Astrocyte of the cerebellum (primary cell): ENCODE results near the gene USP32.
"Not testable (repeated sequence)": the region's sequence is repeated elsewhere in the genome, so short reads cannot be mapped to it uniquely, and the experiment has no call there.

Source experiments
- DNase-seq: peaks from one replicate; pipeline ENCODE4 v3.0.0-alpha.2; 2011; ENCODE audit warnings: low read depth
- H3K4me3 ChIP-seq: 2 replicates; pipeline ENCODE4 v1.5.1; 2011; ENCODE audit warnings: mild to moderate bottlenecking, low read depth, low read length, moderate library complexity
- CTCF ChIP-seq: IDR thresholded peaks from 2 replicates; pipeline ENCODE4 v1.5.1; 2012; ENCODE audit warnings: low read length, low read depth, moderate library complexity, mild to moderate bottlenecking; ENCODE audit errors: missing control alignments
- in situ Hi-C: cut with HindIII; loops from 2 replicates; pipeline ENCODE4 v1.10.0; 2017; ENCODE audit warnings: low sequenced_read_pairs

Gene USP32

GRCh38 chr17:60351012-60351695 is 40.8 kb downstream of the USP32 start:
- TF ChIP-seq CTCF = no peak
- in situ Hi-C loops = no loop called here
- no peak for DNase-seq
- no peak overlapping the region for H3K4me3 ChIP-seq

- in situ Hi-C loops = no loop called here
- no peak for TF ChIP-seq CTCF
- DNase-seq = no peak
- no peak overlapping the region for H3K4me3 ChIP-seq
These were observed 43.3 kb downstream of the USP32 start for GRCh38 chr17:60348616-60349015.

- in situ Hi-C loops = no loop called here
- DNase-seq = no peak
- H3K4me3 ChIP-seq = no peak overlapping the region
- TF ChIP-seq CTCF = no peak
These were observed 46.7 kb downstream of the USP32 start for GRCh38 chr17:60345233-60345632.

GRCh38 chr17:60342492-60342891 is 49.4 kb downstream of the USP32 start:
- H3K4me3 ChIP-seq, in situ Hi-C loops: not testable (repeated sequence)

GRCh38 chr17:60335289-60335688 is 56.6 kb downstream of the USP32 start:
- no peak for TF ChIP-seq CTCF
- in situ Hi-C loops = no loop called here
- DNase-seq = no peak
- H3K4me3 ChIP-seq = no peak overlapping the region

More at GRCh38 chr17:60342492-60342891, 49.4 kb downstream of the USP32 start:
- not testable (repeated sequence) for DNase-seq

GRCh38 chr17:60333628-60334031 is 58.3 kb downstream of the USP32 start:
- no peak for DNase-seq
- in situ Hi-C loops = no loop called here
- no peak for TF ChIP-seq CTCF
- no peak overlapping the region for H3K4me3 ChIP-seq

GRCh38 chr17:60333072-60333471 is 58.9 kb downstream of the USP32 start:
- DNase-seq, H3K4me3 ChIP-seq, in situ Hi-C loops: not testable (repeated sequence)

- in situ Hi-C loops = no loop called here
These were observed 59.4 kb downstream of the USP32 start for GRCh38 chr17:60332574-60332973.

More at GRCh38 chr17:60332574-60332973, 59.4 kb downstream of the USP32 start:
- TF ChIP-seq CTCF = no peak
- DNase-seq = no peak
- H3K4me3 ChIP-seq = no peak overlapping the region
